Activated B cell treated with CpG ODN at 0.5 μM for 24 hours (primary cell): ENCODE data around the gene PPM1J. TPM values are rescaled to one million over a fixed set of nuclear protein-coding genes. Genes with fewer than 3 reads are reported as not detected.

Experiments
- ATAC-seq: fragments of 200-7000 bp; cut with Tn5 transposase; one replicate; pipeline ENCODE4 v1.10.0; 2021; ENCODE audit warnings: low read depth, mild to moderate bottlenecking, moderate library complexity
- CTCF ChIA-PET: fragments of 350-600 bp; sonication (Branson Sonifier 250); formaldehyde crosslinking; loops from one replicate; lab custom pipeline; 2021; ENCODE audit warnings: antibody characterized with exemption; lab: Charles Lee
- POLR2A ChIA-PET: fragments of 350-600 bp; sonication (Branson Sonifier 250); formaldehyde crosslinking; loops from one replicate; lab custom pipeline; 2021; ENCODE audit warnings: antibody characterized with exemption; lab: Charles Lee
- DNase-seq: peaks from one replicate; pipeline ENCODE4 v3.0.0; 2022
- H3K27ac Mint-ChIP-seq: one replicate; pipeline ENCODE4 v1.8.0; 2020; ENCODE audit warnings: mixed read lengths
- H3K27me3 Mint-ChIP-seq: one replicate; pipeline ENCODE4 v1.8.0; 2021; ENCODE audit warnings: mixed read lengths
- H3K36me3 Mint-ChIP-seq: one replicate; pipeline ENCODE4 v1.8.0; 2021; ENCODE audit warnings: low read depth, mixed read lengths
- H3K4me1 Mint-ChIP-seq: one replicate; pipeline ENCODE4 v1.8.0; 2021; ENCODE audit warnings: mixed read lengths
- H3K4me3 Mint-ChIP-seq: one replicate; pipeline ENCODE4 v1.8.0; 2020; ENCODE audit warnings: mild to moderate bottlenecking, mixed read lengths
- H3K9me3 Mint-ChIP-seq: one replicate; pipeline ENCODE4 v1.8.0; 2020; ENCODE audit warnings: mixed read lengths
- CTCF ChIP-seq: fragments of 200-600 bp; IDR thresholded peaks from one replicate; pipeline ENCODE4 v1.8.0; 2022; ENCODE audit warnings: antibody characterized with exemption, mild to moderate bottlenecking
- intact Hi-C: fragments of 100-400 bp; cut with micrococcal nuclease; formaldehyde crosslinking; loops from one replicate; pipeline ENCODE4 v1.15.1; 2024
- total RNA-seq: library from RNA; stranded (reverse); gene quantifications from 2 replicates; pipeline ENCODE4 v1.2.3, GENCODE V29; 2022

Gene PPM1J
- total RNA-seq, 1 donor from 2014 or later = 0.75 TPM

GRCh38 chr1:112697781-112698201, 17.3 kb downstream of the PPM1J start:
- DNase-seq = no peak
- ATAC-seq = no peak

GRCh38 chr1:112696578-112697314, 18.4 kb downstream of the PPM1J start:
- H3K27me3 Mint-ChIP-seq = no peaks in the 10 kb centered on the region
- intact Hi-C loops = no loop called here
- TF ChIP-seq CTCF = no peak
- ChIA-PET POLR2A (interaction anchor here (0.7 kb wide), 1 partner anchor 61 kb away, joined by 4 read pairs; no protein-coding TSS in a partner anchor), CTCF (no interaction called here)
- no peak overlapping the region for H3K4me3 Mint-ChIP-seq
- ATAC-seq (no peak), DNase-seq (no peak)
- peaks cover 31% of the 10 kb centered on the region for H3K4me1 Mint-ChIP-seq
- H3K36me3 Mint-ChIP-seq = peaks cover 23% of the 10 kb centered on the region
- H3K27ac Mint-ChIP-seq = no peak overlapping the region
- H3K9me3 Mint-ChIP-seq = no peaks in the 10 kb centered on the region

More at GRCh38 chr1:112697781-112698201, 17.3 kb downstream of the PPM1J start:
- no peak for TF ChIP-seq CTCF
- ChIA-PET CTCF (interaction anchor here (1.1 kb wide), 1 partner anchor 196 kb away, joined by 3 read pairs; no protein-coding TSS in a partner anchor), POLR2A (no interaction called here)
- Mint-ChIP-seq H3K36me3 (peaks cover 16% of the 10 kb centered on the region), H3K27me3 (no peaks in the 10 kb centered on the region), H3K4me3 (no peak overlapping the region), H3K27ac (no peak overlapping the region), H3K4me1 (peaks cover 41% of the 10 kb centered on the region), H3K9me3 (no peaks in the 10 kb centered on the region)
- intact Hi-C loops = no loop called here

- H3K9me3 Mint-ChIP-seq = no peaks in the 10 kb centered on the region
- intact Hi-C loops = no loop called here
These were observed 19.9 kb downstream of the PPM1J start for GRCh38 chr1:112695276-112695675.

GRCh38 chr1:112694363-112694929, 20.7 kb downstream of the PPM1J start:
- ChIA-PET POLR2A (no interaction called here), CTCF (no interaction called here)
- Mint-ChIP-seq H3K36me3 (peaks cover 33% of the 10 kb centered on the region), H3K27me3 (no peaks in the 10 kb centered on the region), H3K4me3 (no peak overlapping the region), H3K4me1 (peaks cover 8% of the 10 kb centered on the region), H3K9me3 (no peaks in the 10 kb centered on the region), H3K27ac (no peak overlapping the region)
- ATAC-seq = no peak
- no peak for DNase-seq
- intact Hi-C loops = no loop called here
- TF ChIP-seq CTCF = no peak

More at GRCh38 chr1:112695276-112695675, 19.9 kb downstream of the PPM1J start:
- TF ChIP-seq CTCF = no peak
- ATAC-seq = no peak
- Mint-ChIP-seq H3K27me3 (no peaks in the 10 kb centered on the region), H3K27ac (no peak overlapping the region), H3K4me1 (peaks cover 16% of the 10 kb centered on the region), H3K36me3 (peaks cover 26% of the 10 kb centered on the region), H3K4me3 (no peak overlapping the region)
- CTCF ChIA-PET = no interaction called here
- DNase-seq = no peak
- POLR2A ChIA-PET = interaction anchor here (0.7 kb wide), 1 partner anchor 75 kb away, joined by 15 read pairs; no protein-coding TSS in a partner anchor

- ChIA-PET POLR2A (no interaction called here), CTCF (no interaction called here)
- intact Hi-C loops = no loop called here
- H3K27me3 Mint-ChIP-seq = no peaks in the 10 kb centered on the region
- H3K27ac Mint-ChIP-seq = no peak overlapping the region
- no peak for ATAC-seq
- H3K4me1 Mint-ChIP-seq = peaks cover 1% of the 10 kb centered on the region
- no peaks in the 10 kb centered on the region for H3K9me3 Mint-ChIP-seq
- H3K36me3 Mint-ChIP-seq = peaks cover 37% of the 10 kb centered on the region
- no peak for DNase-seq
- H3K4me3 Mint-ChIP-seq = no peak overlapping the region
- no peak for TF ChIP-seq CTCF
These were observed 21.3 kb downstream of the PPM1J start for GRCh38 chr1:112693821-112694220.
